HUES64 (cell line): ENCODE results near the gene RBM34.
"Not testable (repeated sequence)": the region's sequence is repeated elsewhere in the genome, so short reads cannot be mapped to it uniquely, and the experiment has no call there.

Experiments
- H3K27ac ChIP-seq: 2 replicates; pipeline ENCODE4 v1.7.0; 2013; ENCODE audit warnings: low read depth, low read length, inconsistent platforms
- H3K27me3 ChIP-seq: 2 replicates; pipeline ENCODE4 v1.6.1; 2013; ENCODE audit warnings: mild to moderate bottlenecking, low read length; ENCODE audit not compliant: insufficient read depth
- H3K36me3 ChIP-seq: 2 replicates; pipeline ENCODE4 v1.6.1; 2013; ENCODE audit warnings: mild to moderate bottlenecking, low read length; ENCODE audit not compliant: insufficient read depth
- H3K4me1 ChIP-seq: 2 replicates; pipeline ENCODE4 v1.6.1; 2013; ENCODE audit warnings: mild to moderate bottlenecking, low read length, moderate library complexity; ENCODE audit not compliant: insufficient read depth
- H3K4me3 ChIP-seq: 2 replicates; pipeline ENCODE4 v1.5.1; 2013; ENCODE audit warnings: mild to moderate bottlenecking, low read length, moderate library complexity
- H3K9ac ChIP-seq: 2 replicates; pipeline ENCODE4 v1.6.1; 2013; ENCODE audit warnings: mild to moderate bottlenecking, low read depth, low read length
- H3K9me3 ChIP-seq: 2 replicates; pipeline ENCODE4 v1.6.1; 2013; ENCODE audit warnings: low read depth, low read length; ENCODE audit not compliant: insufficient read depth
- WGBS: fragments of 150-250, 120-280 bp; methylation state at CpG from one replicate; pipeline ENCODE4 v1.1.7; 2013; ENCODE audit warnings: missing lambda C conversion rate; 5-methylcytosine and 5-hydroxymethylcytosine counted together

Gene RBM34

DNA sequence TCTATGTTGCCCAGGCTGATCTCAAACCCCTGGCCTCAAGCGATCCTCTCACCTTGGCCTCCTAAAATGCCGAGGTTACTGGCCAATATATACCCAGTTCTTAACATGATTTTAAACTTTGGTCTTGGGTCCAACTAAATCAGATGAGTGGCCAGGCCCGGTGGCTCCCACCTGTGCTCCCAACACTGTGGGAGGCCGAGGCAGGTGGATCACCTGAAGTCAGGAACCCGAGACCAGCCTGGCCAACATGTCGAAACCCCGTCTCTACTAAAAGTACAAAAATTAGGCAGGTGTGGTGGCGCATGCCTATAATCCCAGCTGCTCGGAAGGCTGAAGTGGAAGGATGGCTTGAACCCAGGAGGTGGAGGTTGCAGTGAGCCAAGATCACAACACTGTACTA is 62.1 kb downstream of the RBM34 start:
- Histone ChIP-seq H3K4me1 (peaks cover 1% of the 10 kb centered on the region; the same call in 1 of the 2 replicates), H3K4me3 (no peak overlapping the region), H3K27ac (no peak overlapping the region), H3K36me3 (no peaks in the 10 kb centered on the region), H3K9ac (no peak overlapping the region), H3K9me3 (no peaks in the 10 kb centered on the region), H3K27me3 (no peaks in the 10 kb centered on the region)
- WGBS, result 96% methylated on average over 9 of the region's 9 CpGs

DNA sequence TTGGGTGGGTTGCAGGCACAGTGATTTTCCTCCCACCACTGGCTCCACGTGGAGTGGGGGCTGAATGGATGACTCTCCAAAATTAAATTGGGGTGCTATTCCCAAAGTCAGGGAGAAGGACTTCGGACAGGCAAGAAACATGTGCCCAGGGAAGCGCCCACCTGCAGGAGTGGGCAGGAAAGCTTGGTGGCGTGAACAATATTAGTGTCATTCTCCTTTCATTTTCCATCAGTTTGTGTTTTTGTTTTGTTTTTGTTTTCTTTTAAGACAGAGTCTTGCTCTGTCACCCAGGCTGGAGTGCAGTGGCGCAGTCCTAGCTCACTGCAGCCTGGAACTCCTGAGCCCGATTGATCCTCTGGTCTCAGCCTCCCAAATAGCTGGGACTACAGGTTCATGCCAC is 62.5 kb downstream of the RBM34 start:
- H3K36me3 ChIP-seq, result no peaks in the 10 kb centered on the region
- 80% methylated on average over 6 of the region's 6 CpGs for WGBS

DNA sequence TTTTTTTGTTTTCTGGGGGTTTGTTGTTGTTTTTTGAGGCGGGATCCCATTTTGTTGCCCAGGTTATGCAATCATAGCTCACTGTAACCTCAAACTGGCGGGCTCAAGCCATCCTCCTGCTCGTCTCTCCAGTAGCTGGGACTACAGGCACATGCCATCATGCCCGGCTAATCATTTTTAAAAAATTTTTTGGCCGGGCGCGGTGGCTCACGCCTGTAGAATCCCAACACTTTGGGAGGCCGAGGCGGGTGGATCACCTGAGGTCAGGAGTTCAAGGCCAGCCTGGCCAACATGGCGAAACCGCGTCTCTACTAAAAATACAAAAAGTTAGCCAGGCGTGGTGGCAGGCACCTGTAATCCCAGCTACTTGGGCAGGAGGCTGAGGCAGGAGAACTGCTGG is 63.5 kb downstream of the RBM34 start:
- H3K4me3 ChIP-seq, H3K36me3 ChIP-seq, H3K4me1 ChIP-seq, H3K9ac ChIP-seq, H3K9me3 ChIP-seq, H3K27me3 ChIP-seq, H3K27ac ChIP-seq: not testable (repeated sequence)
- WGBS, result 95% methylated on average over 14 of the region's 14 CpGs

More for the DNA sequence above, 62.5 kb downstream of the RBM34 start:
- H3K27me3 ChIP-seq, result no peaks in the 10 kb centered on the region
- no peaks in the 10 kb centered on the region for H3K4me1 ChIP-seq
- no peak overlapping the region for H3K4me3 ChIP-seq
- H3K9me3 ChIP-seq, result no peaks in the 10 kb centered on the region
- no peak overlapping the region for H3K9ac ChIP-seq
- H3K27ac ChIP-seq, result no peak overlapping the region

DNA sequence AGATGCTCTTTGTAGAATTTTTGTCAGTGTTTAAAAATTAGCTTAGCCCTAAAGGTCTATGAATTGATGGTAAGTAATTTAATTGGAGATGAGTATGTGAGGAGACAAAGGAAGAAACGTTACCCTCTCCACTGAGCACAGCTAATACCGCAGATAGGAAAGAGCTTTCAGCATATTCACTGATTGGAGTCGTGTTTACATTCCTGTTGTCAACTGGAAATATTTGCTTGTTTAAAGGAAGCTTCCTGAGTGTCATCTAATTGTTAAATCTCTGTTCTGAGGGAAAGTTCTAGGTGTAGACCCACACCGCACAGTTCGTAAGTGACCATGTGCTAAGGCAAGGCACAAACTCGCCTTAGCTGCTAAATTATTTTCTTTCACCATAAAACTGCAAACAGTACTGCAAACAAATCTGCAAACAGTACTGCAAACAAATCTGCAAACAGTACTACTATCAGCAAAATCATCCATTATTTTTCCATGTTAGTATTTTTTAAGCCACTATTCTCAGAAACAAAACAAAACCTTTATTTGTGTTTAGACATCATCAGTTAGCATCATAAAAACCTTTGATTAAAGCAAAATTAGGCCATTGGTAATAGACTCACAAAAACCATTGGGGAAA is 65.0 kb downstream of the RBM34 start:
- H3K27me3 ChIP-seq, result no peaks in the 10 kb centered on the region
- peaks cover 7% of the 10 kb centered on the region for H3K4me1 ChIP-seq
- WGBS, result 77% methylated on average over 6 of the region's 6 CpGs
- no peaks in the 10 kb centered on the region for H3K36me3 ChIP-seq
- H3K4me3 ChIP-seq, result no peak overlapping the region
- H3K27ac ChIP-seq, result no peak overlapping the region
- no peaks in the 10 kb centered on the region for H3K9me3 ChIP-seq
- no peak overlapping the region for H3K9ac ChIP-seq

DNA sequence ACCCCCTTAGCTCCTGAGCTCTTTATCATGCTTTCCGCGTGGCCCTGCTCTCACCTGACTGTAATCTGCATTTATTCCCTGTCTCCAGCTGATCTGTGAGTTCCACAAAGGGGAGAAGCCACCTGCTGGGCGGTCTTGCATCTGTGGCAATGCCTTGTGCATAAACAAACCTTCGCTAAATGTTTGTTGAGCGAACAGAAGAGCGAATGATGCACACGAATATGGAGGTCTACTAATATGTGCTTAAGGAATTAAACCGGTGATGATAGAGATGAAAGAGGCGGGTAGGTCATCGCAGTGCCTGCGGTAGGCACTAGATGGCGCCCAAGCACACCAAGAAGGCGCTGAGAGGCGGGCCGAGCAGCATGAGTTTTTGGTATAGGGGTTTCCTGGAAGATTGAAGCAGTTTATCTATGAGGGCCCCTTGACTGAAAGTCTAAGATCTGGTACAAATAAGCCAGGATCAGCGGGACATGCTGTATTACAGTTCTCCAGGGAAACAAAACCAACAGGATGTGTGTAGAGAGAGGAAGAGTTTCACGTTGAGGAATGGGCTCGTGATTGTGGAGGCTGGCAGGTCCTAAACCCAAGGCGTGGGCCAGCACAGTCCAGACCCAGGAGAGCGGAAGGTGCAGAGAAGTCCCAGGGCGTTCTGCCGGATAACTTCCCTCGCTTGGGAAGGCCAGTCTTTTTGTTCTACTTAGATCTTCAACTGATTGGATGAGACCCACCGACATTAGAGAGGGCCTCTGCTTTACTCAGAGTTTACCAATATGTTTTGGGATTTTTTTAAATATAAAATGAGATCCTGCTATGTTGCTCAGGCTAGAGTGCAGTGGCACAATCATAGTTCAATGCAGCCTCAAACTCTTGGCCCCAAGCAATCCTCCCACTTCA is 67.1 kb downstream of the RBM34 start:
- Histone ChIP-seq H3K27ac (peak overlapping the region; percentile 29; the same call in 1 of the 2 replicates), H3K9me3 (no peaks in the 10 kb centered on the region), H3K27me3 (no peaks in the 10 kb centered on the region), H3K36me3 (no peaks in the 10 kb centered on the region), H3K4me1 (peaks cover 19% of the 10 kb centered on the region), H3K4me3 (peak overlapping the region; percentile 42), H3K9ac (peak overlapping the region; percentile 5; the same call in 1 of the 2 replicates)
- 31% methylated on average over 24 of the region's 24 CpGs for WGBS

DNA sequence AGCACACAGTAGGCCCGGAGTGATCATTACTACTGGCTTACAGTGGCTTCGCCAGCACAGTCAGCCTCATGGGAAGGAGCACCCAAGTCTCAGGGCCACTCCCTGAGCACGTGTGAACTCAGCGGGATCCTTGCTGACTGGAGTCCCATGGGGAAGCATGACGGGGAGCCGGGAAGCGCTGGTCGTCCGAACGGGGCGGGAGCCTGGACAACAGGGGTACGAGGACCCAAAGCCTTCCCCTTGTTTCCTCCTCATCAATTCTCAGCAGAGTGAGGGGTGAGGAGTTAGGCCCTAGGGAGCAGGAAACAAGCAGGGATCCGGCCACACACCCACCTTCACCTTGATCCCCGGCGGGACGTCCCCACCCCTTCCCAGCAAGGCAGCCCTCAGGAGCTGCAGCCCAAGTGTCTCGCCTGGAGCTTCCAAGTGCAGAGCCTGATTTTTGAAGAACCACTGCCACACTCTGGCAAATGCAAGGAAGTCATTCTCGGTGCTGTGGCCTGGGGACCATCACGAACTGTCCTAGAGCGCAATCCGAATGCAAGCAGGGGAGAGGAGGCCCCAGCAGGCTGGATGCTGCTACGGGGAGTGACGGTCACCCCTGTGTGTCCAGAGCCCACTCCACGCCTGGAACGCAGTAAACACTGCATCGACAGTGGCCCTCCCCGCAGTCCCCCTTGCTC is 67.9 kb downstream of the RBM34 start:
- Histone ChIP-seq H3K4me3 (peak overlapping the region; percentile 42), H3K9me3 (no peaks in the 10 kb centered on the region), H3K4me1 (peaks cover 19% of the 10 kb centered on the region), H3K27ac (peak overlapping the region; percentile 29; the same call in 1 of the 2 replicates), H3K27me3 (no peaks in the 10 kb centered on the region), H3K9ac (peak overlapping the region; percentile 5; the same call in 1 of the 2 replicates), H3K36me3 (no peaks in the 10 kb centered on the region)
- WGBS, result 41% methylated on average over 26 of the region's 27 CpGs

DNA sequence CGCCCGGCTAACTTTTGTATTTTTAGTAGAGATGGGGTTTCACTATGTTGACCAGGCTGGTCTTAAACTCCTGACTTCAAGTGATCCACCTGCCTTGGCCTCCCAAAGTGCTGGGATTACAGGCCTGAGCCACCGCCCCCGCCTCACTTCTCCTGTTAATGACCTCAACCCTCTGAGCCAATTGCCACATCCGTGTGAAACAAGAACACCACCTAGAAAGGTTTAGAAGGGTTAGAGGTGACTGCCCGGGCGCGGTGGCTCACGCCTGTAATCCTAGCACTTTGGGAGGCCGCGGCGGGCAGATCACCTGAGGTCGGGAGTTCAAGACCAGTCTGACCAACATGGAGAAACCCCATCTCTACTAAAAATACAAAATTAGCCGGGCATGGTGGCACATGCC is 68.6 kb downstream of the RBM34 start:
- WGBS, result 87% methylated on average over 11 of the region's 14 CpGs
- not testable (repeated sequence) for H3K4me3 ChIP-seq, H3K27ac ChIP-seq, H3K36me3 ChIP-seq, H3K27me3 ChIP-seq, H3K9me3 ChIP-seq, H3K9ac ChIP-seq
- peaks cover 19% of the 10 kb centered on the region for H3K4me1 ChIP-seq

DNA sequence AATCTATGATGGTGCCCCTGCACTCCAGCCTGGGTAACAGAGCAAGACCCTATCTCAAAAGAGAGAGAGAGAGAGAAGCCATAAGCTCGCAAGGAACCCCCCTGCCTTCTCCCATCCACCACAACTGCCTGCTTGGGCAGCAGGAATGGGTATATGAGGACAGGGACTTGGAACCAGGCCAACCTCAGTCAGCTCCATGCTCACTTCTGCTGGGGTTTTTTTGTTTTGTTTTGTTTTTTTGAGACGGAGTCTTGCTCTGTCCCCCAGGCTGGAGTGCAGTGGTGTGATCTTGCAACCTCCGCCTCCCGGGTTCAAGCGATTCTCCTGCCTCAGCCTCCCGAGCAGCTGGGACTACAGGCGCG is 69.0 kb downstream of the RBM34 start:
- not testable (repeated sequence) for H3K9me3 ChIP-seq, H3K27ac ChIP-seq, H3K4me3 ChIP-seq, H3K27me3 ChIP-seq, H3K36me3 ChIP-seq, H3K9ac ChIP-seq
- peaks cover 19% of the 10 kb centered on the region for H3K4me1 ChIP-seq
- 100% methylated on average over 3 of the region's 8 CpGs for WGBS

DNA sequence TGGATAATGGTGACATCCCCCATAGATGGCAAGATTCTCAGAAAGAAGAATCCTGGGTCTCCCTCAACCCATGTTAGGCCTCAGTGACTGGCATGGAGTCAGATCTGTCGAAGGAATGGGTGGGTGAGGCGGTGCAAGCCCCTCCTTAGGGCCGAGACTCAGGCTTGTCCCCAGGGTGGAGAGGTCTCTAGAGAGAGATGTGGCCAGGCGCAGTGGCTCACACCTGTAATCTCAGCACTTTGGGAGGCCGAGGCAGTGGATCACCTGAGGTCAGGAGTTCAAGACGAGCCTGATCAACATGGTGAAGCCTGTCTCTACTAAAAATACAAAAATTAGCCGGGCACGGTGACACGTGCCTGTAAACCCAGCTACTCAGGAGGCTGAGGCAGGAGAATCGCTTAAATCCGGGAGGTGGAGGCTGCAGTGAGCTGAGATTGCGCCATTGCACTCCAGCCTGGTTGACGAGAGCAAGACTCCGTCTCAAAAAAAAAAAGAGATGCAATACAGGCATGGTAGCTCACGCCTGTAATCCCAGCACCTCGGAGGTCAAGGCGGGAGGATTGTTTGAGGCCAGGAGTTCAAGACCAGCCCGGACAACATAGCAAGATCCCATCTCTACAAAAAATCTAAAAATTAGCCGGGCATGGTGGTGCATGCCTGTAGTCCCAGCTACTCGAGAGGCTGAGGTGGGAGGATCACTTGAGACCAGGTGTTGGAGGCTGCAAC is 69.6 kb downstream of the RBM34 start:
- WGBS, result 96% methylated on average over 20 of the region's 20 CpGs
- H3K9me3 ChIP-seq, result not testable (repeated sequence)

DNA sequence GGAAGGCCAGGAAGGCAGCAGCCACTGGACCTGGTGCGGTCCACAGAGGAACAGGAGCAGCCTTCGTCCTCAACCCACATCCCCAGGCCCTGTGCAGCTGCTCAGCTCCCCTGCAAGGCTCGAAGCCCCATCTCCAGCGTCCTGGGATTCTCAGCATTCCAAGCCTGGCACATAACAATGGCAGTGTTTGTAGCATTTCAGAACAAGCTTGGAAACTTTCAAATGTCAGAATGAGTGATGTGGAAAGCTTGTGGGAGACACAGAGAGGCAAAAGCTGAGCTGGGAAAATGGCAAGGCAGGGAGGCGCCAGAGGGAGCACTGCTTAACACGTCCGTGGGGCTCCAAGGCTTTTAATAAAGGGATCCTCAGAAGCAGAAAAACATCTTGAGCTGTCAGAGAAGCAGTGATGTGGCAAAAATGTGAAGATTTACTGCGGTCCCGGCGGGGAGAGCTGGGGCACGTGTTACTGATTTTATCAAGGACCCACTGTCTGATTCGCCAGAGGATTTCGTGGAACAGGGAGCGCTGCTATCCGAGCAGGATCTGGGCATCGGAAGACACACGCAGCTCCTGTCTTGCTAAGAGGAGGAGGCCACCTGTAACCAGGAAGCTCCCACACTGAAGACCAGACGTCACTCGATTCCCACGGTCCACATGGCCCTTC is 70.5 kb downstream of the RBM34 start:
- H3K4me1 ChIP-seq, result peaks cover 19% of the 10 kb centered on the region
- H3K9ac ChIP-seq, result peak overlapping the region; percentile 35
- no peaks in the 10 kb centered on the region for H3K9me3 ChIP-seq
- 50% methylated on average over 20 of the region's 20 CpGs for WGBS
- no peaks in the 10 kb centered on the region for H3K36me3 ChIP-seq
- H3K4me3 ChIP-seq, result no peak overlapping the region
- peak overlapping the region; percentile 90; the same call in 1 of the 2 replicates for H3K27ac ChIP-seq
- H3K27me3 ChIP-seq, result no peaks in the 10 kb centered on the region

More for the DNA sequence above, 69.6 kb downstream of the RBM34 start:
- H3K4me1 ChIP-seq, result peaks cover 19% of the 10 kb centered on the region
- not testable (repeated sequence) for H3K9ac ChIP-seq, H3K36me3 ChIP-seq, H3K27me3 ChIP-seq, H3K4me3 ChIP-seq
- peak overlapping the region; percentile 90; the same call in 1 of the 2 replicates for H3K27ac ChIP-seq
